GM18909 (cell line): ENCODE results near the gene DHRS7.
"Not testable (repeated sequence)": the region's sequence is repeated elsewhere in the genome, so short reads cannot be mapped to it uniquely, and the experiment has no call there.

Experiments used
- ATAC-seq: cut with Tn5 transposase; IDR thresholded peaks from one replicate; pipeline ENCODE4 v1.9.1; 2021; ENCODE audit warnings: mild to moderate bottlenecking; ENCODE audit not compliant: unreplicated experiment, poor library complexity

DHRS7 gene

GRCh38 chr14:60153991-60154390, 11.2 kb downstream of the DHRS7 start:
- no peak for ATAC-seq

- peak; percentile 93 for ATAC-seq
Measured at GRCh38 chr14:60151715-60152114, 13.5 kb downstream of the DHRS7 start.

- ATAC-seq, result no peak
Measured at GRCh38 chr14:60134702-60135101, 30.5 kb downstream of the DHRS7 start.

- no peak for ATAC-seq
Measured at GRCh38 chr14:60133487-60133886, 31.7 kb downstream of the DHRS7 start.

GRCh38 chr14:60125918-60126317, 39.3 kb downstream of the DHRS7 start:
- ATAC-seq, result no peak

GRCh38 chr14:60116181-60116580, 49.0 kb downstream of the DHRS7 start:
- no peak for ATAC-seq

GRCh38 chr14:60114881-60115280, 50.3 kb downstream of the DHRS7 start:
- ATAC-seq, result no peak

- ATAC-seq, result no peak
Measured at GRCh38 chr14:60111732-60112131, 53.5 kb downstream of the DHRS7 start.

GRCh38 chr14:60107477-60107876, 57.7 kb downstream of the DHRS7 start:
- no peak for ATAC-seq

GRCh38 chr14:60106339-60106738, 58.9 kb downstream of the DHRS7 start:
- no peak for ATAC-seq

GRCh38 chr14:60102389-60102788, 62.8 kb downstream of the DHRS7 start:
- ATAC-seq, result no peak

- ATAC-seq, result no peak
Measured at GRCh38 chr14:60101786-60102185, 63.4 kb downstream of the DHRS7 start.

GRCh38 chr14:60099855-60100254, 65.3 kb downstream of the DHRS7 start:
- not testable (repeated sequence) for ATAC-seq

GRCh38 chr14:60097974-60098373, 67.2 kb downstream of the DHRS7 start:
- ATAC-seq, result no peak

- ATAC-seq, result no peak
Measured at GRCh38 chr14:60095781-60096450, 69.3 kb downstream of the DHRS7 start.

GRCh38 chr14:60095231-60095630, 70.0 kb downstream of the DHRS7 start:
- no peak for ATAC-seq

GRCh38 chr14:60094306-60094897, 70.8 kb downstream of the DHRS7 start:
- no peak for ATAC-seq
